Hepatocyte (in vitro differentiated cells): ENCODE measurements around the gene PDE4B. TPM values are rescaled to one million over a fixed set of nuclear protein-coding genes. Genes with fewer than 3 reads are reported as not detected.

Source experiments
- DNase-seq: peaks from one replicate; pipeline ENCODE4 v3.0.0-alpha.2; 2016; ENCODE audit warnings: low spot score
- H2AFZ ChIP-seq: fragments of 200-600 bp; sonication (generic); 2 replicates; pipeline ENCODE4 v1.6.0; 2016; ENCODE audit warnings: antibody characterized with exemption, mild to moderate bottlenecking
- H3K27ac ChIP-seq: fragments of 200-600 bp; sonication (generic); 2 replicates; pipeline ENCODE4 v1.5.1; 2016; ENCODE audit warnings: mild to moderate bottlenecking
- H3K27me3 ChIP-seq: fragments of 200-600 bp; sonication (generic); 2 replicates; pipeline ENCODE4 v1.6.1; 2016
- H3K36me3 ChIP-seq: fragments of 200-600 bp; sonication (generic); replicated peaks from 2 replicates; pipeline ENCODE4 v1.5.1; 2016; ENCODE audit warnings: low read depth; ENCODE audit not compliant: insufficient read depth
- H3K4me1 ChIP-seq: fragments of 200-600 bp; sonication (generic); 2 replicates; pipeline ENCODE4 v1.5.1; 2016; ENCODE audit warnings: mild to moderate bottlenecking, moderate library complexity; ENCODE audit not compliant: insufficient read depth
- H3K4me2 ChIP-seq: fragments of 200-600 bp; sonication (generic); 2 replicates; pipeline ENCODE4 v1.6.0; 2016
- H3K4me3 ChIP-seq: fragments of 200-600 bp; sonication (generic); 2 replicates; pipeline ENCODE4 v1.5.1; 2016; ENCODE audit warnings: mild to moderate bottlenecking
- H3K79me2 ChIP-seq: fragments of 200-600 bp; sonication (generic); 2 replicates; pipeline ENCODE4 v1.6.0; 2017; ENCODE audit warnings: mild to moderate bottlenecking
- H3K9me2 ChIP-seq: fragments of 200-600 bp; sonication (generic); replicated peaks from 2 replicates; pipeline ENCODE4 v1.6.0; 2017; ENCODE audit warnings: mild to moderate bottlenecking; ENCODE audit not compliant: insufficient read depth
- H3K9me3 ChIP-seq: fragments of 200-600 bp; sonication (generic); 2 replicates; pipeline ENCODE4 v1.5.1; 2016; ENCODE audit warnings: low read depth, mild to moderate bottlenecking
- H4K20me1 ChIP-seq: fragments of 200-600 bp; sonication (generic); 2 replicates; pipeline ENCODE4 v1.6.0; 2016; ENCODE audit warnings: mild to moderate bottlenecking; ENCODE audit not compliant: insufficient read depth, poor library complexity, severe bottlenecking
- EZH2 ChIP-seq: fragments of 200-600 bp; sonication (generic); IDR thresholded peaks from 2 replicates; pipeline ENCODE4 v1.6.1; 2016; ENCODE audit warnings: antibody characterized with exemption, mild to moderate bottlenecking, borderline replicate concordance
- EZH2phosphoT487 ChIP-seq: fragments of 200-600 bp; sonication (generic); IDR thresholded peaks from one replicate; pipeline ENCODE4 v1.6.1; 2018; ENCODE audit warnings: antibody characterized with exemption, mild to moderate bottlenecking, low read depth, moderate library complexity; ENCODE audit not compliant: unreplicated experiment, severe bottlenecking
- WGBS: methylation state at CpG from one replicate; pipeline ENCODE4 v1.1.6; 2016; ENCODE audit warnings: low lambda C conversion rate; ENCODE audit errors: missing lambda C conversion rate; 5-methylcytosine and 5-hydroxymethylcytosine counted together
- polyA plus RNA-seq: library from polyadenylated mRNA; unstranded; fragments of >200 nt; fragmentation: Nextera tagmentation; extraction: Ambion mirVana; gene quantifications from 2 replicates; pipeline ENCODE4 v1.2.1, GENCODE V29; 2016
- total RNA-seq: library from RNA; depleted of rRNA; stranded (reverse); fragments of >200 nt; gene quantifications from 2 replicates; pipeline ENCODE4 v1.2.3, GENCODE V29; 2014
- TF ChIP-seq, protein P1 (sequence below): fragments of 200-600 bp; sonication (generic); IDR thresholded peaks from 2 replicates; pipeline ENCODE4 v1.5.1; 2016; ENCODE audit warnings: antibody characterized with exemption, mild to moderate bottlenecking; ENCODE audit not compliant: poor library complexity

Gene PDE4B
- total and polyA plus RNA-seq, 2 experiments from 2014 or later: 1.8 to 3.4 TPM

DNA sequence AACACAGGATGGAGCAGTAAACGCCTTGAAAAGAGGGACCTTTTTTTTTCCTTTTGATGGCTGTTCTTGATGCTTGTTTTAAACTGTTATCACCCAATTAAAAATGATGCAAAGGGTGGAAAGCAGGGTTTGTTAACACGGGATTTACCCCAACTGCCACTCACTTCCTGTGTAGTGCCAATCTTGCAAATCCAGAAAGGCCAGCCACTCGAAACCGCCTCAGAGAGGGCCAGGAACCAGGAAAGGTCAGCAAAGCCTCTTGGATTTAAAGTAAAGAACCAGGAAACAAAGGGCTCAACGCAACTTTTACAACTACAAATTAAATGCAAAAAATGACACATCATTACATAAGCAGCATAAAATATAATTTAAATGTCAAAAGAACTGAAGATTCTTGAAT is 347.4 kb downstream of the PDE4B start:
- no peaks in the 10 kb centered on the region for H3K36me3 ChIP-seq
- no peak overlapping the region for H2AFZ ChIP-seq
- H3K4me1 ChIP-seq: no peaks in the 10 kb centered on the region
- peaks cover 5% of the 10 kb centered on the region for H3K27me3 ChIP-seq
- no peak for DNase-seq
- no peaks in the 10 kb centered on the region for H3K9me2 ChIP-seq
- H3K9me3 ChIP-seq: no peaks in the 10 kb centered on the region
- 50% methylated on average over 5 of the region's 5 CpGs for WGBS
- H3K4me3 ChIP-seq: no peak overlapping the region
- no peaks in the 10 kb centered on the region for H4K20me1 ChIP-seq
- no peak overlapping the region for H3K4me2 ChIP-seq
- no peak overlapping the region for H3K27ac ChIP-seq
- TF ChIP-seq, protein P1, sequence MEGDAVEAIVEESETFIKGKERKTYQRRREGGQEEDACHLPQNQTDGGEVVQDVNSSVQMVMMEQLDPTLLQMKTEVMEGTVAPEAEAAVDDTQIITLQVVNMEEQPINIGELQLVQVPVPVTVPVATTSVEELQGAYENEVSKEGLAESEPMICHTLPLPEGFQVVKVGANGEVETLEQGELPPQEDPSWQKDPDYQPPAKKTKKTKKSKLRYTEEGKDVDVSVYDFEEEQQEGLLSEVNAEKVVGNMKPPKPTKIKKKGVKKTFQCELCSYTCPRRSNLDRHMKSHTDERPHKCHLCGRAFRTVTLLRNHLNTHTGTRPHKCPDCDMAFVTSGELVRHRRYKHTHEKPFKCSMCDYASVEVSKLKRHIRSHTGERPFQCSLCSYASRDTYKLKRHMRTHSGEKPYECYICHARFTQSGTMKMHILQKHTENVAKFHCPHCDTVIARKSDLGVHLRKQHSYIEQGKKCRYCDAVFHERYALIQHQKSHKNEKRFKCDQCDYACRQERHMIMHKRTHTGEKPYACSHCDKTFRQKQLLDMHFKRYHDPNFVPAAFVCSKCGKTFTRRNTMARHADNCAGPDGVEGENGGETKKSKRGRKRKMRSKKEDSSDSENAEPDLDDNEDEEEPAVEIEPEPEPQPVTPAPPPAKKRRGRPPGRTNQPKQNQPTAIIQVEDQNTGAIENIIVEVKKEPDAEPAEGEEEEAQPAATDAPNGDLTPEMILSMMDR: no peak
- no peak for TF ChIP-seq EZH2phosphoT487
- no peak for TF ChIP-seq EZH2
- H3K79me2 ChIP-seq: no peaks in the 10 kb centered on the region

DNA sequence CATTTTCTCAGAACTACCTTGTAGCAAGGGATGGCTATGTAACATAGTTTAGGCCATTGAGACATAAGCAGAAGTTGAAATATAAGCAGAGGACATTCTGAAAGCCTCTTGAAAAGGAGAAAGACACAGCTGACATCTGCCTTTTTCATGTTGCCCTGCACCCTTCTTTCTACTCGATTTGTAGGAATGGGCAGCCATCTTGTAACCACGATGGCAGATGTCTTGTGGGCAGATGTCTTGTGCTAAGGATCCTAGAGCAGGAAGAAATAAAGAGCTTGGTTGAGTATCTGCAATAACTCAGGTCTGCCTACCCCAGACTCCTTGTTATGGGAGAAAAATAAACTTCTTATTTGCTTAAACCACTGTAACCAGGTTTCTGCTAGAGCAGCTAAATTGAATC is 351.0 kb downstream of the PDE4B start:
- no peak overlapping the region for H3K4me2 ChIP-seq
- H3K4me3 ChIP-seq: no peak overlapping the region
- no peak overlapping the region for H2AFZ ChIP-seq
- no peaks in the 10 kb centered on the region for H3K36me3 ChIP-seq
- no peak for DNase-seq
- H3K9me2 ChIP-seq: no peaks in the 10 kb centered on the region
- H3K79me2 ChIP-seq: no peaks in the 10 kb centered on the region
- no peaks in the 10 kb centered on the region for H3K4me1 ChIP-seq
- WGBS: 32% methylated on average over 2 of the region's 2 CpGs
- no peak overlapping the region for H3K27ac ChIP-seq
- no peaks in the 10 kb centered on the region for H4K20me1 ChIP-seq
- peaks cover 5% of the 10 kb centered on the region for H3K27me3 ChIP-seq
- no peaks in the 10 kb centered on the region for H3K9me3 ChIP-seq
- TF ChIP-seq EZH2: no peak
- no peak for TF ChIP-seq EZH2phosphoT487
- TF ChIP-seq, protein P1: no peak

- TF ChIP-seq, protein P1: no peak
- no peak for TF ChIP-seq EZH2
- no peak for TF ChIP-seq EZH2phosphoT487
- 72% methylated on average over 4 of the region's 4 CpGs for WGBS
- H3K4me3 ChIP-seq: no peak overlapping the region
- H3K4me1 ChIP-seq: no peaks in the 10 kb centered on the region
- H3K27me3 ChIP-seq: peaks cover 5% of the 10 kb centered on the region
- H2AFZ ChIP-seq: no peak overlapping the region
- H3K27ac ChIP-seq: peak overlapping the region; percentile 68
- H3K4me2 ChIP-seq: no peak overlapping the region
- no peaks in the 10 kb centered on the region for H3K9me3 ChIP-seq
- no peaks in the 10 kb centered on the region for H4K20me1 ChIP-seq
- H3K36me3 ChIP-seq: no peaks in the 10 kb centered on the region
- no peaks in the 10 kb centered on the region for H3K9me2 ChIP-seq
- no peaks in the 10 kb centered on the region for H3K79me2 ChIP-seq
- peak; percentile 55 for DNase-seq
Measured at GRCh38 chr1:66147226-66147835, 354.6 kb downstream of the PDE4B start.
